Measurements from ENCODE around the gene CFL1. TPM values are rescaled to one million over a fixed set of nuclear protein-coding genes. Genes with fewer than 3 reads are reported as not detected.

The CFL1 gene
- total RNA-seq, 1 donor from 2014 or later = 299 TPM

DNA sequence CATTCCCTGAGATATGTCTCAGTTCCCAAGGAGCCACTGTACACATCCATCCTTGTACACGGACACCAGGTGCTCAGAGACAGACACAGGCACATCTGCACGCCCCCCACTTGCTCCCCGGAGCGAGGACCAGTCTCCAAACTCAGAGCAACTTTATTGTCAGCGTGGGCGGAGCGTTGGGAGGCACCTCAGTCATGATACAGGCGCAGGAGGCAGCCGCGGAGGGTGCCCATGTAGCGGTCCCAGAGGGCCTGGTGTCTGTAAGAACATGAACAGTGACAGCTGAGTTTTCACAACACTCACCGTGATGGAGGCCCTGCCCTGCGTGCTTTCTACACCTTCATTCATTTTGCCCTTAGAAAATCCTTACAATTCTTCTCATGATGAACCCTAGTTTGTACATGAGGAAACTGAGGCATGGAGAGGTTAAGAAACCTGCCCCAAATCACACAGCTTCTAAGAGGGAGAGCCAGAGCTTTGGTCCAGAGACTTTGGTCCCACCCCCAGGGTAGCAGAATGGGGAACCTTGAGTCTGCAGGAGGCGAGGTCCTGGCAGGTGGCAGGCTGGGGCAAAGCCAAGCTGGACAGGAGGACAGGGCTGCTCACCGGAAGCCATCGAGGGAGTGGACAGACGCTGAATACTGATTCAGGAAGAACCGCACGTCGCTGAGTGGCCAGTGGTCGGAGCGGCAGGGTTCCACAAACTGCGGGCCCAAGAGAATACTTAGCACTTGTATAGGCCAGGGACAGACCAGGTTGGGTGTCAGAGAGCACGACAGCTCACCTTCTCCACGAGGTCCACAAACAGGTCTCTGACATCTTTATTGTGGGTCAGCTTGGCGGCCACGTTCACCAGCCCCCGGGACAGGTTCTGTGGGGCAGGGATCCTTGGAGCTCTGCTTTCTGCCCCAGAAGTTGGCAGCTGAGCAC lies 26.1 kb upstream of the CFL1 start:
- H3K9me3 ChIP-seq (replicated peaks) = no peaks in the 10 kb centered on the region
- TF ChIP-seq, protein P1, sequence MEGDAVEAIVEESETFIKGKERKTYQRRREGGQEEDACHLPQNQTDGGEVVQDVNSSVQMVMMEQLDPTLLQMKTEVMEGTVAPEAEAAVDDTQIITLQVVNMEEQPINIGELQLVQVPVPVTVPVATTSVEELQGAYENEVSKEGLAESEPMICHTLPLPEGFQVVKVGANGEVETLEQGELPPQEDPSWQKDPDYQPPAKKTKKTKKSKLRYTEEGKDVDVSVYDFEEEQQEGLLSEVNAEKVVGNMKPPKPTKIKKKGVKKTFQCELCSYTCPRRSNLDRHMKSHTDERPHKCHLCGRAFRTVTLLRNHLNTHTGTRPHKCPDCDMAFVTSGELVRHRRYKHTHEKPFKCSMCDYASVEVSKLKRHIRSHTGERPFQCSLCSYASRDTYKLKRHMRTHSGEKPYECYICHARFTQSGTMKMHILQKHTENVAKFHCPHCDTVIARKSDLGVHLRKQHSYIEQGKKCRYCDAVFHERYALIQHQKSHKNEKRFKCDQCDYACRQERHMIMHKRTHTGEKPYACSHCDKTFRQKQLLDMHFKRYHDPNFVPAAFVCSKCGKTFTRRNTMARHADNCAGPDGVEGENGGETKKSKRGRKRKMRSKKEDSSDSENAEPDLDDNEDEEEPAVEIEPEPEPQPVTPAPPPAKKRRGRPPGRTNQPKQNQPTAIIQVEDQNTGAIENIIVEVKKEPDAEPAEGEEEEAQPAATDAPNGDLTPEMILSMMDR (IDR thresholded peaks at IDR 0.05; ENCODE audit: borderline replicate concordance) = no peak
- intact Hi-C loops (cut with micrococcal nuclease) = loop anchor here (10.0 kb wide), 1 partner anchor 111 kb away; no protein-coding TSS in a partner anchor
- H3K36me3 ChIP-seq = peaks cover 44% of the 10 kb centered on the region
- H3K4me1 ChIP-seq = peaks cover 38% of the 10 kb centered on the region
- H3K4me3 ChIP-seq = no peak overlapping the region
- no peak overlapping the region for H3K27ac ChIP-seq (replicated peaks)
- no peaks in the 10 kb centered on the region for H3K27me3 ChIP-seq (ENCODE audit: low read depth)
- no peak for DNase-seq

DNA sequence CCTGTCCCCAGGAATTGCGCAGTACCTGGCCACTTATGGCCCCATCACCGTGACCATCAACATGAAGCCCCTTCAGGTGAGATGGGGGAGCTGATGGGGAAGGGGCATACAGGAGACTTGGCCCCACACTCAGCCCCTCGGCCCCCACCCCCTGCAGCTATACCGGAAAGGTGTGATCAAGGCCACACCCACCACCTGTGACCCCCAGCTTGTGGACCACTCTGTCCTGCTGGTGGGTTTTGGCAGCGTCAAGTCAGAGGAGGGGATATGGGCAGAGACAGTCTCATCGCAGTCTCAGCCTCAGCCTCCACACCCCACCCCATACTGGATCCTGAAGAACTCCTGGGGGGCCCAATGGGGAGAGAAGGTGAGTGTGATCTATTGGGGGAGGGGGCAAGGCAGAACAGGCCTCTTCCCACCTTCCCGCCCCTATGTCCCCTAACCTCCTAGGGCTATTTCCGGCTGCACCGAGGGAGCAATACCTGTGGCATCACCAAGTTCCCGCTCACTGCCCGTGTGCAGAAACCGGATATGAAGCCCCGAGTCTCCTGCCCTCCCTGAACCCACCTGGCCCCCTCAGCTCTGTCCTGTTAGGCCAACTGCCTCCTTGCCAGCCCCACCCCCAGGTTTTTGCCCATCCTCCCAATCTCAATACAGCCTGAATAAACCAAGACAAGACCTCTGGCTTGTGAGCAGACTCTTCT lies 25.2 kb upstream of the CFL1 start:
- TF ChIP-seq, protein P1 (IDR thresholded peaks at IDR 0.05; ENCODE audit: borderline replicate concordance) = no peak
- Histone ChIP-seq H3K4me3 (no peak overlapping the region), H3K27ac (replicated peaks) (no peak overlapping the region), H3K9me3 (replicated peaks) (no peaks in the 10 kb centered on the region), H3K27me3 (ENCODE audit: low read depth) (no peaks in the 10 kb centered on the region), H3K4me1 (peaks cover 32% of the 10 kb centered on the region), H3K36me3 (peaks cover 44% of the 10 kb centered on the region)
- intact Hi-C loops (cut with micrococcal nuclease) = loop anchor here (10.0 kb wide), 1 partner anchor 112 kb away; no protein-coding TSS in a partner anchor
- DNase-seq = no peak

DNA sequence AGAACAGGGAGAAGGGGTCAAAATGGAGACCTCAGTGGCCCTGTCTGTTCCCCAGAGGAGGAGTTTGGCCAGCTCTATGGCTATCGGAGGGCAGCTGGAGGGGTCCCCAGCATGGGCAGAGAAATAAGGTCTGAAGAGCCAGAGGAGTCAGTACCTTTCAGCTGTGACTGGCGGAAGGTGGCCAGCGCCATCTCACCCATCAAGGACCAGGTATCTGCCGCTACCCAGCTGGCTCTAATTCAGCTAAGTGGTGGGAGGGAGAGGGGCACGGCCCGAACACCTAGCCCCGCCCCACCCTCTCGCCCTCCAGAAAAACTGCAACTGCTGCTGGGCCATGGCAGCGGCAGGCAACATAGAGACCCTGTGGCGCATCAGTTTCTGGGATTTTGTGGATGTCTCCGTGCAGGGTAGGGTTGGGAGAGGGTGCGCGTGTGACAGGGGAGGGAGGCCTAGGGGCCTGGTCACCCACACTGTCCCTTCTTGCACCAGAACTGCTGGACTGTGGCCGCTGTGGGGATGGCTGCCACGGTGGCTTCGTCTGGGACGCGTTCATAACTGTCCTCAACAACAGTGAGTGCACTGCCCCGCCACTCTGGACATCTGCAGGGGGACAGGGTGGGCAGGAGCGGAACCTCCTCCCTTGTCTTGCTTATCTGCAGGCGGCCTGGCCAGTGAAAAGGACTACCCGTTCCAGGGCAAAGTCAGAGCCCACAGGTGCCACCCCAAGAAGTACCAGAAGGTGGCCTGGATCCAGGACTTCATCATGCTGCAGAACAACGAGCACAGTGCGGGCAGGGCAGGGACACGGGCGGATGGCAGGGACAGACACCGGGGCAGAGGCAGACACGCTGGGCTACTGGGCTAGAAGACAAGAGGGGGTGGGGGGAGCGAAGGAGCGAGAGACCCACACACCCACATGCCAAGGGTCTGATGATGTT lies 24.4 kb upstream of the CFL1 start:
- Histone ChIP-seq H3K9me3 (replicated peaks) (no peaks in the 10 kb centered on the region), H3K36me3 (peaks cover 44% of the 10 kb centered on the region), H3K27me3 (ENCODE audit: low read depth) (no peaks in the 10 kb centered on the region), H3K4me1 (peaks cover 24% of the 10 kb centered on the region), H3K4me3 (no peak overlapping the region), H3K27ac (replicated peaks) (no peak overlapping the region)
- TF ChIP-seq, protein P1 (IDR thresholded peaks at IDR 0.05; ENCODE audit: borderline replicate concordance) = no peak
- intact Hi-C loops (cut with micrococcal nuclease) = loop anchor here (10.0 kb wide), 1 partner anchor 112 kb away; no protein-coding TSS in a partner anchor
- no peak for DNase-seq

DNA sequence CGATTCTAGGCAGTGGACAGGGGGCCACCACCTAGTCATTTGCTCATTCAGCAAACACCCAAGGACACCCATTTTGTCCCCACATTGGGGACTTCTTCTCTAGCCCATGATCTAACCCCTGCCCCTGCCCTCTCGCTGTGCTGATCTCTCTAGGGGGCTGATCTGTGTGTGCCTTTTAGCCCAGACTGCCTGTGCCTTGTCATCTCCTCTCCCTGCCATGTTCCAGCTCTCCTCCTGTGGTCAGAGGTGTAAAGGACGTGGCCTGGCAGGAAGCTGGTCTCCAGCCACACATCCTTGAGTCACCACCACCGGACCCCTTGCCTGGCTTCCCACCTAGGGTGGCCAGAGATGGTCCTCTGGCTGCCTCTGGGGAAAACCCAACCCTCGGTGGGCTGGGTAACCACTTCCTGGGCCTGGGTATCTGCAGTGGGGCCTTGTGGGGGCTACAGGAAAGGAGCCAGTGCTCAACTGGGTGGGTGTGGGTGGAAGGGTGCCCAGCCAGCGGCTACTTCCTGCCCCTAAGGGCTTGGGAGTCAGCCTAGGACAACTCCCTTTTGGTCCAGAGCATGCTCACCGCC lies 23.0 kb upstream of the CFL1 start:
- DNase-seq = no peak
- H3K9me3 ChIP-seq (replicated peaks) = no peaks in the 10 kb centered on the region
- H3K27me3 ChIP-seq (ENCODE audit: low read depth) = no peaks in the 10 kb centered on the region
- H3K36me3 ChIP-seq = peaks cover 33% of the 10 kb centered on the region
- TF ChIP-seq, protein P1 (IDR thresholded peaks at IDR 0.05; ENCODE audit: borderline replicate concordance) = no peak
- intact Hi-C loops (cut with micrococcal nuclease) = loop anchor here (10.0 kb wide), 1 partner anchor 114 kb away; no protein-coding TSS in a partner anchor
- H3K4me3 ChIP-seq = no peak overlapping the region
- H3K27ac ChIP-seq (replicated peaks) = no peak overlapping the region
- H3K4me1 ChIP-seq = peaks cover 14% of the 10 kb centered on the region
